Measurements from ENCODE around the gene CCDC134.
A peak's percentile ranks its signal among the peaks of the same experiment; 100 is the strongest.

The CCDC134 gene

GRCh38 chr22:41808400-41808799, 7.9 kb downstream of the CCDC134 start:
- DNase-seq (ENCODE audit: low spot score), result no peak
- no CpG with 5 or more reads among the region's 6 CpGs for WGBS, 2 donors (ENCODE audit: extremely low coverage in 2 of 2, insufficient read length in 2 of 2, insufficient replicate concordance in 1 of 2)
- Histone ChIP-seq H3K23ac (ENCODE audit: low read depth, low read length, poor library complexity) (no peak overlapping the region), H3K4me3 (ENCODE audit: low read length in 2 of 2) (no peak overlapping the region), H2BK120ac (ENCODE audit: low read depth, low read length) (no peak overlapping the region), H3K4ac (ENCODE audit: low read length) (no peak overlapping the region), H2BK5ac (ENCODE audit: low read length) (no peak overlapping the region), H3K27me3 (ENCODE audit: control insufficient read depth in 3 of 3, insufficient read depth in 3 of 3, low read depth in 1 of 3, low read length in 3 of 3) (no peaks in the 10 kb centered on the region), H3K9me3 (replicated peaks in 1 of 2; ENCODE audit: control insufficient read depth in 2 of 2, insufficient read depth in 1 of 2, low read depth in 1 of 2, low read length in 2 of 2) (no peaks in the 10 kb centered on the region), H2AFZ (ENCODE audit: low read length) (no peak overlapping the region), H4K8ac (ENCODE audit: low read depth, low read length) (no peak overlapping the region), H4K91ac (ENCODE audit: low read depth, low read length, poor library complexity) (no peak overlapping the region), H3K79me1 (ENCODE audit: low read depth, low read length) (peaks cover 3% of the 10 kb centered on the region), H3K36me3 (replicated peaks in 1 of 2; ENCODE audit: control insufficient read depth in 2 of 2, insufficient read depth in 2 of 2, low read length in 2 of 2) (peaks cover 16 to 42% of the 10 kb centered on the region in 2 donors), H2BK12ac (ENCODE audit: low read length) (no peak overlapping the region), H3K4me1 (ENCODE audit: control insufficient read depth in 2 of 2, insufficient read depth in 1 of 2, low read depth in 1 of 2, low read length in 2 of 2) (peaks cover 0 to 3% of the 10 kb centered on the region in 2 donors), H3K18ac (ENCODE audit: low read length) (no peak overlapping the region), H3K27ac (replicated peaks; ENCODE audit: low read length) (no peak overlapping the region), H3K14ac (ENCODE audit: low read length) (no peak overlapping the region), H3K4me2 (ENCODE audit: insufficient read depth, low read length, poor library complexity, severe bottlenecking) (no peak overlapping the region), H2AK5ac (ENCODE audit: low read depth, low read length) (no peak overlapping the region), H3K9ac (ENCODE audit: low read depth, low read length, poor library complexity) (peak overlapping the region; percentile 63), H2BK15ac (ENCODE audit: low read length) (no peak overlapping the region)

DNA sequence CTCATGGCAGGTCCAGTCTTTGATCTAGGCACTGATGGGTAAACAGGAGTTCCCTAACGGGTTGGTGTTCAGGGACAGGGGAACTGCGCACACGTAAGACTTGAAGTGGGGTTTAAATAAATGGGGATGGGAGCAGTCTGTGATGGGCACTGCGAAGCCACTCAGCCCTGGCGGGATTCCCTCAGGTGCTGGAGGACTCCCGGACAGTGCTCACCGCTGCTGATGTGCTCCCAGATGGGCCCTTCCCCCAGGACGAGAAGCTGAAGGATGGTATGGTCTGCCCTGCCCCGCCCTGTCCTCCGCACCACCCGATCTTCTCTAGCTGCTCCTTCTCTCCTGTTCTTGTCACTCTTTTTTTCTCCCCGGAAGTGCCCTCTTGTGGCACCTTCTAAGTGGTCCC, 9.5 kb downstream of the CCDC134 start:
- H3K79me1 ChIP-seq (ENCODE audit: low read depth, low read length), result peaks cover 3% of the 10 kb centered on the region
- H2BK5ac ChIP-seq (ENCODE audit: low read length), result peak overlapping the region; percentile 48
- no CpG with 5 or more reads among the region's 12 CpGs for WGBS, 2 donors (ENCODE audit: extremely low coverage in 2 of 2, insufficient read length in 2 of 2, insufficient replicate concordance in 1 of 2)
- H2AFZ ChIP-seq (ENCODE audit: low read length), result no peak overlapping the region
- H2AK5ac ChIP-seq (ENCODE audit: low read depth, low read length), result no peak overlapping the region
- no peaks in the 10 kb centered on the region for H3K27me3 ChIP-seq (ENCODE audit: control insufficient read depth in 3 of 3, insufficient read depth in 3 of 3, low read depth in 1 of 3, low read length in 3 of 3)
- H3K23ac ChIP-seq (ENCODE audit: low read depth, low read length, poor library complexity), result no peak overlapping the region
- H3K4me3 ChIP-seq (ENCODE audit: low read length in 2 of 2), result no peak overlapping the region
- H2BK15ac ChIP-seq (ENCODE audit: low read length), result no peak overlapping the region
- no peak overlapping the region for H3K18ac ChIP-seq (ENCODE audit: low read length)
- H3K9me3 ChIP-seq (replicated peaks in 1 of 2; ENCODE audit: control insufficient read depth in 2 of 2, insufficient read depth in 1 of 2, low read depth in 1 of 2, low read length in 2 of 2), result no peaks in the 10 kb centered on the region
- peaks cover 0 to 3% of the 10 kb centered on the region in 2 donors for H3K4me1 ChIP-seq (ENCODE audit: control insufficient read depth in 2 of 2, insufficient read depth in 1 of 2, low read depth in 1 of 2, low read length in 2 of 2)
- H4K8ac ChIP-seq (ENCODE audit: low read depth, low read length), result no peak overlapping the region
- no peak overlapping the region for H3K14ac ChIP-seq (ENCODE audit: low read length)
- peaks cover 26 to 56% of the 10 kb centered on the region in 2 donors for H3K36me3 ChIP-seq (replicated peaks in 1 of 2; ENCODE audit: control insufficient read depth in 2 of 2, insufficient read depth in 2 of 2, low read length in 2 of 2)
- no peak overlapping the region for H3K4ac ChIP-seq (ENCODE audit: low read length)
- H4K91ac ChIP-seq (ENCODE audit: low read depth, low read length, poor library complexity), result no peak overlapping the region
- no peak overlapping the region for H3K9ac ChIP-seq (ENCODE audit: low read depth, low read length, poor library complexity)
- no peak overlapping the region for H3K27ac ChIP-seq (replicated peaks; ENCODE audit: low read length)
- H2BK120ac ChIP-seq (ENCODE audit: low read depth, low read length), result no peak overlapping the region
- no peak for DNase-seq (ENCODE audit: low spot score)
- no peak overlapping the region for H3K4me2 ChIP-seq (ENCODE audit: insufficient read depth, low read length, poor library complexity, severe bottlenecking)
- no peak overlapping the region for H2BK12ac ChIP-seq (ENCODE audit: low read length)

- H3K9me3 ChIP-seq (replicated peaks in 1 of 2; ENCODE audit: control insufficient read depth in 2 of 2, insufficient read depth in 1 of 2, low read depth in 1 of 2, low read length in 2 of 2), result no peaks in the 10 kb centered on the region
- peaks cover 0 to 3% of the 10 kb centered on the region in 2 donors for H3K4me1 ChIP-seq (ENCODE audit: control insufficient read depth in 2 of 2, insufficient read depth in 1 of 2, low read depth in 1 of 2, low read length in 2 of 2)
- no peak overlapping the region for H3K9ac ChIP-seq (ENCODE audit: low read depth, low read length, poor library complexity)
- no peak for DNase-seq (ENCODE audit: low spot score)
- H3K4me3 ChIP-seq (ENCODE audit: low read length in 2 of 2), result no peak overlapping the region
- H3K27me3 ChIP-seq (ENCODE audit: control insufficient read depth in 3 of 3, insufficient read depth in 3 of 3, low read depth in 1 of 3, low read length in 3 of 3), result no peaks in the 10 kb centered on the region
- no peak overlapping the region for H3K4me2 ChIP-seq (ENCODE audit: insufficient read depth, low read length, poor library complexity, severe bottlenecking)
- H2BK5ac ChIP-seq (ENCODE audit: low read length), result no peak overlapping the region
- H3K14ac ChIP-seq (ENCODE audit: low read length), result no peak overlapping the region
- peaks cover 3% of the 10 kb centered on the region for H3K79me1 ChIP-seq (ENCODE audit: low read depth, low read length)
- no peak overlapping the region for H4K8ac ChIP-seq (ENCODE audit: low read depth, low read length)
- no peak overlapping the region for H2BK15ac ChIP-seq (ENCODE audit: low read length)
- H3K23ac ChIP-seq (ENCODE audit: low read depth, low read length, poor library complexity), result peak overlapping the region; percentile 48
- no peak overlapping the region for H3K18ac ChIP-seq (ENCODE audit: low read length)
- WGBS, 2 donors (ENCODE audit: extremely low coverage in 2 of 2, insufficient read length in 2 of 2, insufficient replicate concordance in 1 of 2), result no CpG with 5 or more reads among the region's 16 CpGs
- H4K91ac ChIP-seq (ENCODE audit: low read depth, low read length, poor library complexity), result no peak overlapping the region
- no peak overlapping the region for H2BK120ac ChIP-seq (ENCODE audit: low read depth, low read length)
- peaks cover 29 to 75% of the 10 kb centered on the region in 2 donors for H3K36me3 ChIP-seq (replicated peaks in 1 of 2; ENCODE audit: control insufficient read depth in 2 of 2, insufficient read depth in 2 of 2, low read length in 2 of 2)
- no peak overlapping the region for H2AFZ ChIP-seq (ENCODE audit: low read length)
- H2BK12ac ChIP-seq (ENCODE audit: low read length), result no peak overlapping the region
- H3K27ac ChIP-seq (replicated peaks; ENCODE audit: low read length), result no peak overlapping the region
- H2AK5ac ChIP-seq (ENCODE audit: low read depth, low read length), result no peak overlapping the region
- no peak overlapping the region for H3K4ac ChIP-seq (ENCODE audit: low read length)
These were observed 12.5 kb downstream of the CCDC134 start for GRCh38 chr22:41812805-41813545.

- no CpG with 5 or more reads among the region's 9 CpGs for WGBS, 2 donors (ENCODE audit: extremely low coverage in 2 of 2, insufficient read length in 2 of 2, insufficient replicate concordance in 1 of 2)
- no peak overlapping the region for H2BK15ac ChIP-seq (ENCODE audit: low read length)
- H2AK5ac ChIP-seq (ENCODE audit: low read depth, low read length), result no peak overlapping the region
- peaks cover 3% of the 10 kb centered on the region for H3K79me1 ChIP-seq (ENCODE audit: low read depth, low read length)
- no peak overlapping the region for H2BK12ac ChIP-seq (ENCODE audit: low read length)
- no peak for DNase-seq (ENCODE audit: low spot score)
- H3K9ac ChIP-seq (ENCODE audit: low read depth, low read length, poor library complexity), result no peak overlapping the region
- H3K4me2 ChIP-seq (ENCODE audit: insufficient read depth, low read length, poor library complexity, severe bottlenecking), result no peak overlapping the region
- no peaks in the 10 kb centered on the region for H3K4me1 ChIP-seq (ENCODE audit: control insufficient read depth in 2 of 2, insufficient read depth in 1 of 2, low read depth in 1 of 2, low read length in 2 of 2)
- no peak overlapping the region for H3K14ac ChIP-seq (ENCODE audit: low read length)
- H4K91ac ChIP-seq (ENCODE audit: low read depth, low read length, poor library complexity), result no peak overlapping the region
- H3K27ac ChIP-seq (replicated peaks; ENCODE audit: low read length), result no peak overlapping the region
- H2BK5ac ChIP-seq (ENCODE audit: low read length), result no peak overlapping the region
- H3K18ac ChIP-seq (ENCODE audit: low read length), result no peak overlapping the region
- no peak overlapping the region for H3K4me3 ChIP-seq (ENCODE audit: low read length in 2 of 2)
- no peak overlapping the region for H3K4ac ChIP-seq (ENCODE audit: low read length)
- H2BK120ac ChIP-seq (ENCODE audit: low read depth, low read length), result no peak overlapping the region
- no peak overlapping the region for H2AFZ ChIP-seq (ENCODE audit: low read length)
- H3K9me3 ChIP-seq (replicated peaks in 1 of 2; ENCODE audit: control insufficient read depth in 2 of 2, insufficient read depth in 1 of 2, low read depth in 1 of 2, low read length in 2 of 2), result no peaks in the 10 kb centered on the region
- no peak overlapping the region for H3K23ac ChIP-seq (ENCODE audit: low read depth, low read length, poor library complexity)
- H3K36me3 ChIP-seq (replicated peaks in 1 of 2; ENCODE audit: control insufficient read depth in 2 of 2, insufficient read depth in 2 of 2, low read length in 2 of 2), result peaks cover 29 to 77% of the 10 kb centered on the region in 2 donors
- no peak overlapping the region for H4K8ac ChIP-seq (ENCODE audit: low read depth, low read length)
- no peaks in the 10 kb centered on the region for H3K27me3 ChIP-seq (ENCODE audit: control insufficient read depth in 3 of 3, insufficient read depth in 3 of 3, low read depth in 1 of 3, low read length in 3 of 3)
These were observed 13.4 kb downstream of the CCDC134 start for GRCh38 chr22:41813726-41814410.
